Left cardiac atrium (tissue), 4 donors: ENCODE data around the gene TJAP1. TPM values are rescaled to one million over a fixed set of nuclear protein-coding genes. Genes with fewer than 3 reads are reported as not detected.
A peak's percentile ranks its signal among the peaks of the same experiment; 100 is the strongest.

ENCODE experiments used
- ATAC-seq, 2 donors: fragments of 200-7000 bp; cut with Tn5 transposase; one replicate each; pipeline ENCODE4 v1.9.1; 2020; ENCODE audit warnings: mild to moderate bottlenecking in 2 of 2, moderate library complexity in 2 of 2
- DNase-seq: peaks from one replicate; pipeline ENCODE4 v3.0.0-alpha.2; 2020
- intact Hi-C, 2 donors: fragments of 100-400 bp; cut with DNase I; formaldehyde crosslinking; loops; one replicate each; pipeline versions ENCODE4 v1.14.1 to v1.15.1; 2022 to 2023
- total RNA-seq, 2 donors: library from RNA; stranded (reverse); fragmentation: NEBNext Ultra II Directional; extraction: Animal tissue kit (Norgen Biotek cat#: 25700); gene quantifications; one replicate each; pipeline ENCODE4 v1.2.1, GENCODE V29; 2021
- donor health status: DM: no; HTN: yes; CAD: no.
- donor health status: DM: no; HTN: yes; CAD: no; lungs with severe emphysema.
- donor health status: DM: yes; HTN: yes; CAD: no.
- donor health status: Dilated cardiomyopathy.

TJAP1 gene
- total RNA-seq, 2 donors from 2014 or later = 17.4 to 18.3 TPM

DNA sequence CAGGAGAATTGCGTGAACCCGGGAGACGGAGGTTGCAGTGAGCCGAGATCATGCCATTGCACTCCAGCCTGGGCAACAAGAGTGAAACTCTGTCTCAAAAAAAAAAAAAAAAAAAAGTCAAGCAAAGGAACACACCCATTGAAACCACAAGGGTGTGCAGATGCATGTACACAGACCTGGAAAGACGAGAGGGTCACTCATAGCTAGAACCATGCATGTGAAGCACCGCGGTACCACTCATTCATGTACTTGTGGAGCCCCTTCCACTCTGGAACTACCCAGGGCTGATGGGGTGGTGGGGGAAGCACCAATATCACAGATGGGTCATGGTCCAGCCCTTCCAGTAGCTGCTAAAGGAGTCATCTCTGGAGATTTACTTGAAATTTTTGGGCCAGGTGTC is 7.4 kb upstream of the TJAP1 start:
- intact Hi-C loops = no loop called here
- no peak for DNase-seq
- ATAC-seq = no peak

GRCh38 chr6:43471399-43471798 is 6.0 kb upstream of the TJAP1 start:
- DNase-seq (no peak), ATAC-seq (no peak)
- intact Hi-C loops = no loop called here

DNA sequence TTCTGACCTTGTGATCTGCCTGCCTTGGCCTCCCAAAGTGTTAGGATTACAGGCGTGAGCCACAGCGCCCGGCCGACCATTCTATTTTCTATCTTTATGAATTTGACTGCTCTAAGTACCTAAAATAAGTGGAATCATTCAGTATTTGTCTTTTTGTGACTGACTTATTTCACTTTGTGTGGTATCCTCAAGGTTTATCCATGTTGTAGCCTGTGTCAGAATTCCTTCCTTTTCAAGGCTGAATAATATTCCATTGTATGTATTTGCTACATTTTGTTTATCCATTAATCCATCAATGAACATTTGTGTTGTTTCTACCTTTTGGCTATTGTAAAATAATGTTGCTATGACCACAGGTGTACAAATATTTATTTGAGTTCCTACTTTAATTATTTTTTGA is 4.9 kb upstream of the TJAP1 start:
- intact Hi-C loops = no loop called here
- DNase-seq = no peak
- ATAC-seq = no peak

DNA sequence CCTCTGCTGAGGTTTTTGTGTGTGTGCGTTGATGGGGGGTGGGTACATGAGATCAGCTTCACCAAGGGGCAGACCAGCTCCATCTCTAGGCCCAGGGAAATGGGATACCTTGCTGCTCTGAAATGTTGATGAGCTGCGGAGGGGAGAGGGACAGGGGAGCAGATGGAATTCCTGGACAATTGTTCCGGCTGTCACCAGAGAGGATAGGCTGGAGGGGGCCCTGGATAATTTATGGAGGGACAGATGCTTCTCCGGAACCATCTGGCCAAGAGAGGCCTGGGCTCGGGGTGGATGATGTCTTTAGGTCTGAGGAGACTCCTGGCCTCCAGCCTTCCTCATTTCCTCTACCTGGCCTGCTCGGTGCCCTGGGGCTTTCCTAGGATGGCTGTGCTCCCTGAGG is 1.9 kb upstream of the TJAP1 start:
- no peak for ATAC-seq
- intact Hi-C loops = no loop called here
- no peak for DNase-seq

DNA sequence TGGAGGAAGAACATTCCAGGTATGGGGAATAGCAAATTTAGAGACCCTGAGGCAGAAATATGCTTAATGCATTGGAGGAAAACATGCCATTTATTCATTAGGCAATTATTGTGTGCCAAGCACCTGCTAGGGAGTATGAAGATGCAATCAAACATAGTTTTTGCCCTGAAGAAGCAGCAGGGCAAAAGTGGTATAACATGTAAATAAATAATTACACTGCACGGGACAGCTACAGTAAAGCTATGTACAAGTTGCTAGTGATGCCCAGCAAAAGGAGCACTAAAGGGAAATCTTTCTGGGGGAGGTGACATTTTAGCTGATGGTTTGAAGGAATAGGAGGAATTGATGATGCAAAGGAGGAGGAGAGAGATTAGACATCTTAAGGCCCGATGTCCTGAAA is 624 bp upstream of the TJAP1 start:
- intact Hi-C loops = no loop called here
- ATAC-seq = no peak
- DNase-seq = no peak

- no peak for DNase-seq
- ATAC-seq = no peak
- intact Hi-C loops = no loop called here
Measured at GRCh38 chr6:43478008-43478372, 620 bp downstream of the TJAP1 start.

GRCh38 chr6:43481075-43481474 is 3.7 kb downstream of the TJAP1 start:
- intact Hi-C loops = no loop called here
- no peak for ATAC-seq
- no peak for DNase-seq

- DNase-seq (no peak), ATAC-seq (no peak)
- intact Hi-C loops = no loop called here
Measured at GRCh38 chr6:43481591-43482236, 4.3 kb downstream of the TJAP1 start.

DNA sequence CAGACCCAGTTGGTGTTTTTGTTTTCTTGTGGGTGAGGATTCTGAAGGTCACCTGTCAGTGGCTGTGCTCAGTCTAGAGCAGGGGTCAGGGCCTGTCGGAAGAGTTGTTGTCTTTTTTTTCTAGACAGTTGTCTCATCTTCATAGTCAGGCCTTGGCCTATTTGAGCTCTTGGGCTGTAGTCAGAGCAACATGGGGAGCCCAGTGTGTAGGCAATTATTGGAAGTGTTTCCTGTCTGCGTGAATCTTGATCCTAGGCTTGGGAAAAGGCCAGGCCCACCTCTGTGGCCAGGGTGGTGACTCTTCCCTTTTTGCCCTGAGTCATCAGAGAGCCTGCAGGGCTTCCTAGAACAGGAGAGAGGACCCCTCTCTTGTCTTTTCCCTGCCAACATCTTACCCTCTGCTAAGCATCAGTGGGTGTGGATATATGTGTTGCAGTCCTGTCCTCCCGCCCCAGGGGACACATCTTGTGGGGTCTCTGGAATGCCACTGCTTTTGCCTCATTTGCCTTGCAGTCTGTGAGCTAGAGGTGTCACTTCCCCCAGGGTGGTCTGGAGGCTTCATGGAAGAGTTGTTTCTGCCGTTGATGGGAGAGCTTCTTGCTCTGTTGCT is 11.4 kb downstream of the TJAP1 start:
- intact Hi-C loops = no loop called here
- no peak for ATAC-seq
- no peak for DNase-seq

DNA sequence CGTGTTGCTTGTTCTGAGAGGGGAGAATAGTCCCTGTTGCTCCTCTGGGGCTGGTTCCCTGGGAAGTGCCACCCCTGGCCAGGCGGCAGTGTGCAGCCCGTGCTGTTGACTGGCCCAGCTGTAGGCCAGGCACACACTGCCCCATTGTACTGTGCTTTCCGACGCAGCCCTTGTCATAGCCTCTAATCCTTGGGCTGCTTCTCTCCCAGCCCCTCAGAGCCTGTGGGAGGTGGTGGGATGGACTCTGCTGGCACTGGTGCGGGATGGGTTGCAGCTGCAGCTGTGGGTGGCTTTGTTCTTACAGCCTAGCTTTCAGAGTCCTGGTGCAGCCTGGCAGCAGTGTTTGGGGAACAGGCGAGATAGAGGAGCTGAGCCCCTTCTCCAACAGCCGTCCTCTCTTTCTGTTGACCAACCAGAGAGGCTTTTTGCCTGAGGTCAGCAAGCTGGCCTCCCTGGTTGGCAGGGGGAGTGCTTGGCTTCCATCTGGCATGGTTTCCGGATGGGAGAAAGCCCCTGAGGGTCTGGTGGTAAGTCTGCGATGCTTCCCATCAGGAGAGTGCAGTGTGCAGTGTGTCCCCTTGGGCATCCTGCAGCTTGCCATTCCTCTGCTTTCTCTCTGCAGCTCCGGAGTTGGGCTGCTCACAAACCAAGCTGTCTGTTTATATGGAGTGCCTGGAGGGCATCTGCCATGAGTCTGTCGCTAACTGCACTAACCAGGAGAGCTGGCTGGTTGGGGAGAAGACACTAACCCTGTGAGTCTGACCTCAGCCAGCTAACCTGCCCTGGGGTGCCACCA is 12.1 kb downstream of the TJAP1 start:
- DNase-seq = no peak
- intact Hi-C loops = loop anchor here in 1 of 2 donors (10.0 kb wide), 1 partner anchor 225 kb away; no protein-coding TSS in a partner anchor
- peak in 1 of 2 donors; percentile 25 for ATAC-seq

DNA sequence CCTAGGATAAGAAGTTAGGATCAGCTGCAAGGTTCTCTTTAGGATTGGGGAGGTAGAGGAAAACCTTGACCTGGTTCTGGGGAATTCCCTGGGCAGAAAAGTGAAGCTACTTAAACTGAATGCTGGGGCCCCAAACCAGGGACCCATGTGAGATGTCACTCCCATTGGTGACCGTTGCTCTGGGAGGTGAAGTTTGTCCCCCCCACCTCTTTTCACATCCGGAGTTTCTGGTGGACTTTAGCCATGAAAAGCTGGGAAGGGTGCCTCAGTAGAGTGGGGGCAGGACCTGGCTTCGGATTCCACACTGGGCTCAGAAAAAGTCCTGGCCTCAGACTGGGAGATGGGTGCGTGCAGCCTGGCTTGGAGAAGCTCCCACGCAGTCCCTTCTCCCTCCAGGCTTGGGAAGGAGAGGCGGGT is 13.2 kb downstream of the TJAP1 start:
- ATAC-seq (no peak), DNase-seq (no peak)
- intact Hi-C loops = loop anchor here in 1 of 2 donors (10.0 kb wide), 1 partner anchor 226 kb away; no protein-coding TSS in a partner anchor

DNA sequence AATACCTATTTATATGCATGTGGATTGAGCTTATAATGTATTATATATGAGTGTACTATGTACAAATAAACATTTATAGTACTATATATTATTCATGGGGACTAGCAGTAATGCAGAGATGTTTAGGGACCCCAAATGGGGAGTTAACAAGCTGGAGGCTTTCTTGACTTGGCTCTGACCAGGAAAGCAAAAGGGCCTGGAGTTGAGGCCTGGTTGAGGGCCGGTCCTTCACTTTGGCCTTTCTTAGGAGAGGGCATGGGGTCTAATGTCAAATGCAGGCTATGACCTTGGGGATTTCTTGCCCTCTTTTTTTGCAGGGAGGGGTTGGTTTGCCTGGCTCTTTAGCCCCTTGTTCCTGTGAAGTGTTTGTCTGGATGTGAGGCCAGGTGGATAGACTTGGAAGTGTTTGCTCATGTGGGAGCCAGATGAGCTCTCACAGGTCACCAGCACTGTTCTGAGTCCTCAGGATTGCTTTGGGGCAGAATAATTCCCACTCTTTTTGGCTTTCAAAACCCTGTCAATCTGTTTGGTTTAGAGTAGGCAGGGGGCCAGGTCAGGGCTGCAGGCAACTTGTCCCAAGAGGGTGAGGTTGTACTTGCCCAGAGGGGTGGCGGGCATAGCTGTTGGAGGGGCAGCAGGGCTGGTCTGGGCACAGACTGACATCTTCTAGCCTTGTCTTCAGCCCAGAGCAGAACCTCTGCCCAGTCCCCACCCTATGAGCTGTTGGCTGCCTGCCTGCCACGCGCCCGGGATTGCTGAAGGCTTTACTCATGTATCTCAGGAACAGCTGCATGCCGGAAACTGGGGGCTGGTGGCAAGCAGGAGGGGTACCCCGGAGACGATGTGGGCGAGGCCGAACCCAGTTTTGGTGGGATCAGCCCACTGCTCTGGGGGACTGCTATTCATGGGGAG is 14.6 kb downstream of the TJAP1 start:
- intact Hi-C loops = loop anchor here in 1 of 2 donors (10.0 kb wide), 1 partner anchor 227 kb away; no protein-coding TSS in a partner anchor
- peak; percentile 81 to 88 for ATAC-seq
- peak; percentile 87 for DNase-seq

DNA sequence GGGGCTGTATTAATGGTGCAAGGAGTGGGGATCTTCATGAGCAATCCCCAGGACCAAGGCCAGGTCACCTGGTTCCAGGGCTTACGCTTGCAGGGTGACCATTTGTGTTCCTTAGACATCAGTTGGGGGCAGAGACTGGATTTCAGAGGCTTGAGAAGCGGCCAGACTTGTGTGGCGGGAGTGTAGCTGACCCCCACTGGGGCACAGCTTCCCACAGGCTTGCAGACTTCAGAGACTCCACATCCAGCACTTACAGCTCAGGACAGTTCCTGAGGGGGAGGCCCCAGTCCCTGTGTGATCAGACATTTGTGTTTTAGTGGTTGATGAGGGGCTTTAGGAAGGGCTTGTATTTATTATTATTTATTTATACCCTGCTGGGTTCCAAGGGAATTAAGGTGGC is 15.3 kb downstream of the TJAP1 start:
- intact Hi-C loops = loop anchor here in 1 of 2 donors (10.0 kb wide), 1 partner anchor 228 kb away; no protein-coding TSS in a partner anchor
- ATAC-seq = peak in 1 of 2 donors; percentile 23
- no peak for DNase-seq

DNA sequence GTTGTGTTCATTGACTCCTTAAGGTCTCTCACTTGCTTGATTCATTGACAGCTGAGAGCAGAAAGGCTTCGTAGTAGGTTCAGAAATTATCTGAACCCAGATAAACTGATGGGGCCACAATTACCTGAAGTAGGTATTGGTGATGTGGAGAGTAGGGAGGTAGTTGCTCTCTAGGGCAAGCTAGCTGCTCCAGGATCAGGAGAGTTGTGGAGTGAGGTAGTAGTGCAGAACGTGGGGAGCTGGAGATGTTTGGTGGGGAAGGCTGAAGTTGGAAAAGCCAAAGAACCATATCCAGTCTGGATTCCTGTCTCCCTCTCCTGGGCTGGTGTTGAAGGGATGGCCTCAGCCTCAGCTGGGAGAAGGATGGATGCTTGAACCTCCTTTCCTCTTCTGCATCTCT is 15.9 kb downstream of the TJAP1 start:
- ATAC-seq (no peak), DNase-seq (no peak)
- intact Hi-C loops = loop anchor here in 1 of 2 donors (10.0 kb wide), 1 partner anchor 228 kb away; no protein-coding TSS in a partner anchor

DNA sequence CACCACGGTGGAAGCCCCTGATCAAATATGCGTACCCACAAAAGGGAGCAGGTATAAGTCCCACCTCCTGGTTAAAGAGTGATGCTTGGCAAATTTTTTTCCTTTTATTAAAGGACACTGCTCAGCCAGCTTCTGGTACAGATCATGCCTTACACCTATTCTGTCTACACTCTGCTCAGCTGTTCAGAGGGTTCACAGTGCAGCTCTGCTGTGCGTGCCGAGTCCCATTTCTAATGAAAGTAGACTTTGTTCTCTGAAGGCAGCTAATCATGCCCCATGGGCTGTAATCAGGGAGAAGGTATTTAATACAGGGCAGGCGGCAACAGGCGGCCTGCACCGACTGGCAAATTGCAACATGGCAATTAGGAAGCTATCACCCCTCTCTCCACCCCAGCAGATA is 16.5 kb downstream of the TJAP1 start:
- DNase-seq (no peak), ATAC-seq (no peak)
- intact Hi-C loops = loop anchor here in 1 of 2 donors (10.0 kb wide), 1 partner anchor 229 kb away; no protein-coding TSS in a partner anchor

- intact Hi-C loops = loop anchor here in 1 of 2 donors (10.0 kb wide), 1 partner anchor 230 kb away; no protein-coding TSS in a partner anchor
- ATAC-seq (no peak), DNase-seq (no peak)
Measured at GRCh38 chr6:43494321-43494720, 17.0 kb downstream of the TJAP1 start.

DNA sequence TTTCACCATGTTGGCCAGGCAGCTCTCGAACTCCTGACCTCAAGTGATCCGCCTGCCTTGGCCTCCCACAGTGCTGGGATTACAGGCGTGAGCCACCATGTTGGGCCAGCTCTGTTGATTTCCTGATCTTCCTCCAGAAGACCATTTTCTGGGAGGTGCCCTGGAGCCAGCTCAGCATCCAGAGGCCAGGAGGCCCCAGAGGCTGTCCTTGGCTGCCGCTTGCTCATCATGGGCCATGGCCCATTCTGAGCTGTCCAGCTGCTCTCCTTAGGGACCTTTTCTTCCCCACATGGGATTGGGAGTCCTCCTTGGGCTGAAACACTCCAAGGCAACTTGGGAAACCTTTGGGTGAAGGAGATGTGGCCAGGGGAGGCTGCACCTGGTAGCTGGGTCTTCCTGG is 17.4 kb downstream of the TJAP1 start:
- no peak for ATAC-seq
- DNase-seq = no peak
- intact Hi-C loops = loop anchor here in 1 of 2 donors (10.0 kb wide), 1 partner anchor 230 kb away; no protein-coding TSS in a partner anchor

- no peak for DNase-seq
- ATAC-seq = no peak
- intact Hi-C loops = loop anchor here in 1 of 2 donors (10.0 kb wide), 1 partner anchor 231 kb away; no protein-coding TSS in a partner anchor
Measured at GRCh38 chr6:43495409-43495941, 18.1 kb downstream of the TJAP1 start.
